ENCODE data around the gene GPD2. TPM values are rescaled to one million over a fixed set of nuclear protein-coding genes. Genes with fewer than 3 reads are reported as not detected.

Gene GPD2
- total and polyA plus RNA-seq, 7 experiments from 2014 or later, result 2.9 to 17.1 (median 10.2) TPM

DNA sequence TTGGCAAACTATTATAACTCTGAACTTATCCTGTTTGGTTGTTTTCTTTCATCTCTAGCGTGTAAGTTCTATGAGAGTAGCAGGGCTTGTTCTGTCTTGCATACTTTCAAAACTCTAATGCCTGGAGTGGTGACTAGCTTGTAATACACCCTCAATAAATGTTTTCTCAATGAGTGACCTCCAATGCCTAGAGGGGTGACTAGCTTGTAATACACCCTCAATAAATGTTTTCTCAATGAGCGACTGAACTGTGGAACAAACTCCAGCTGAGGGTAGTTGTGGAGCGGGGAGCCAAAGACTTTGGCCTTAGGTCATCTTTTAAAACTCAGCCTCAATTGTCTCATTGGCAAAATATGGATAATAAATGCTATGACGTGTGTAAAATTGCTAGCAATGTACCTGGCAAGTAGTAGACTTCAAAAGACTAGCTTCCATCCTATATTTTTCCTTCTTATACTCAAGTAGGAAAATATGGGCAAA, 1.8 kb downstream of the GPD2 start:
- peaks cover 25 to 45% (median 38%) of the 10 kb centered on the region in 7 donors for H3K4me1 Mint-ChIP-seq
- peak overlapping the region in 6 of 9 donors; percentile 30 to 98 (median 64) for H3K27ac Mint-ChIP-seq
- intact Hi-C loops (cut with micrococcal nuclease), result loop anchor here (2.0 to 10.0 kb wide), 3 partner anchors 34 to 1437 kb away; partner anchors contain the start of gene ACVR1 (in 1 of the 2)
- ATAC-seq, result no peak
- H3K9me3 Mint-ChIP-seq, result no peaks in the 10 kb centered on the region
- no peak overlapping the region for H3K27ac ChIP-seq (ENCODE audit: low read depth, low read length)
- H3K27me3 Mint-ChIP-seq, result no peaks in the 10 kb centered on the region
- H3K4me1 ChIP-seq (ENCODE audit: control insufficient read depth in 2 of 2, insufficient read depth in 2 of 2, low read length in 2 of 2), result peaks cover 16 to 18% of the 10 kb centered on the region in 2 donors
- peak overlapping the region; percentile 72 for H3K4me3 ChIP-seq (ENCODE audit: low read length)
- no peaks in the 10 kb centered on the region for H3K9me3 ChIP-seq (ENCODE audit: control insufficient read depth in 2 of 3, low read length in 3 of 3)
- ChIA-PET POLR2A (interaction anchor here (0.8 to 5.8 kb wide), 6 partner anchors 8 to 103 kb away, joined by 3 to 33 read pairs (median 9); no protein-coding TSS in a partner anchor), CTCF (interaction anchor here (0.6 kb wide), 1 partner anchor 27 kb away, joined by 3 read pairs; no protein-coding TSS in a partner anchor)
- H3K27me3 ChIP-seq (ENCODE audit: control insufficient read depth in 2 of 2, insufficient read depth in 2 of 2, low read length in 2 of 2), result no peaks in the 10 kb centered on the region
- H3K36me3 ChIP-seq (ENCODE audit: control insufficient read depth in 2 of 3, insufficient read depth in 3 of 3, low read length in 3 of 3), result no peaks in the 10 kb centered on the region
- H3K4me3 Mint-ChIP-seq, result peak overlapping the region; percentile 56 to 100 (median 95)
- H3K36me3 Mint-ChIP-seq, result peaks cover 0 to 15% (median 0%) of the 10 kb centered on the region in 5 donors
- no peak for DNase-seq

DNA sequence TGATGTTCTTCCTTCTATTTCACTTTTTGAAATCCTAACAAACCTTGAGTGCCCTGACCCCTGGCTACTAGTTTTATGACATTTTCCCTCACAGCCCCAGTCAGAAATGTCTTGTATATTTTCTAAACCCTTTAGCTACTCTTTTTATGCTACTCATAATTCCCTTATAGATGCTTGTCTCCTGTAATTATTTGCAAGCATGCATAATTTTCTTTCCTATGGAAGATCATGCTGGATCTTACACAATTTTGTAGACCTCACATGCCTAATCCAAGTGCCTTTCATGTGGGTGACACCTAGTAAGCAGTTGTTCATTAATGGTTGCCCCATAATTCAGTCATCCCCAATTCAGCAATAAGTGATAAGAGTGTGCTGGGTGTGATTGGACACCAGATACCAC, 6.9 kb downstream of the GPD2 start:
- Mint-ChIP-seq H3K4me1 (peaks cover 9 to 44% (median 23%) of the 10 kb centered on the region in 7 donors), H3K27ac (no peak overlapping the region), H3K9me3 (peaks cover 0 to 4% (median 0%) of the 10 kb centered on the region in 11 donors), H3K27me3 (no peaks in the 10 kb centered on the region), H3K36me3 (peaks cover 4 to 28% (median 4%) of the 10 kb centered on the region in 5 donors), H3K4me3 (no peak overlapping the region)
- Histone ChIP-seq H3K4me1 (ENCODE audit: control insufficient read depth in 2 of 2, insufficient read depth in 2 of 2, low read length in 2 of 2) (peaks cover 4 to 6% of the 10 kb centered on the region in 2 donors), H3K36me3 (ENCODE audit: control insufficient read depth in 2 of 3, insufficient read depth in 3 of 3, low read length in 3 of 3) (no peaks in the 10 kb centered on the region), H3K27ac (ENCODE audit: low read depth, low read length) (no peak overlapping the region), H3K4me3 (ENCODE audit: low read length) (no peak overlapping the region), H3K27me3 (ENCODE audit: control insufficient read depth in 2 of 2, insufficient read depth in 2 of 2, low read length in 2 of 2) (no peaks in the 10 kb centered on the region), H3K9me3 (ENCODE audit: control insufficient read depth in 2 of 3, low read length in 3 of 3) (no peaks in the 10 kb centered on the region)
- no peak for DNase-seq
- no peak for ATAC-seq
- ChIA-PET POLR2A (no interaction called here), CTCF (interaction anchor here (0.6 kb wide), 1 partner anchor 67 kb away, joined by 3 read pairs; no protein-coding TSS in a partner anchor)
- intact Hi-C loops (cut with micrococcal nuclease), result no loop called here

DNA sequence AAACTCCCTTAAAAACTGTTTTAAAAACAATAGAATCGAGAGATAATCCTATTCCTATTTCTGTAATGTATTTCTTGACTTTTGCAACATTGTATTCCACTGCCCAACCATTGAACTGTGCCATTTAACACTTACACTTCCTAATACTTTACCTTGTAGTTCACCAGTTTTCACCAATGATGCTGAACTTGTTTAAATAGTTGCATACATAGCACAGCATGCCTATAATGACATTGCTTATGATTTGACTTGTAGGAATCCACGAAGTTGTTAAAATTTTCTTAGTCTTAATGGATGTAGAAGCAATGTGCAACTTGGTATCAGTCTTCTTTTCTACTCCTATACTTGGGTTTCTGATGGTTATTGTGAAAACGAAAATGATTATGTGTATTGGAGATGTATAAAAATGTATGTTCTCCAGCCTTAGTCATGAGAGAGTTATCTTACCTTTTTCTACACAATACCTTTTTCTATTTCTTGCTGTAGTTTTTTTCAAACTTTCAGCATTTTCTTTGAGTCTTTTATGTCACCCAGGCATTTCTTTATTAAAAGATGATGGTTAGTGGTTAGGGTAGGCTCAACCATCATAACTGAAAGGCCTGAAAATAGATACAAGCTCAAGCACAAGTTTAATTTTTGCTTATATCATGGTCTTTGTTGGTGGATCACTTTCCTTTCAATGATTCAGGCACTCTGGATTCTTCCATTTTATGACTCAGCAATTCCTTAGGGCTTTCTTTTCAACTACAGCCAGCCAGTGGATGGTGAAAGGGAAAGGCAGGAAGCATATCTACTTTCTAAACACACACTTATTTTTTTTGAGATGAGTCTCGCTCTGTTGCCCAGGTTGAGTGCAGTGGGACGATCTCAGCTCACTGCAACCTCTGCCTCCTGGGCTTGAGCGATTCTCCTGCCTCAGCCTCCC, 9.4 kb downstream of the GPD2 start:
- Histone ChIP-seq H3K36me3 (ENCODE audit: control insufficient read depth in 2 of 3, insufficient read depth in 3 of 3, low read length in 3 of 3) (no peaks in the 10 kb centered on the region), H3K27ac (ENCODE audit: low read depth, low read length) (no peak overlapping the region), H3K4me1 (ENCODE audit: control insufficient read depth in 2 of 2, insufficient read depth in 2 of 2, low read length in 2 of 2) (no peaks in the 10 kb centered on the region), H3K9me3 (ENCODE audit: control insufficient read depth in 2 of 3, low read length in 3 of 3) (no peaks in the 10 kb centered on the region), H3K4me3 (ENCODE audit: low read length) (no peak overlapping the region), H3K27me3 (ENCODE audit: control insufficient read depth in 2 of 2, insufficient read depth in 2 of 2, low read length in 2 of 2) (no peaks in the 10 kb centered on the region)
- Mint-ChIP-seq H3K4me3 (no peak overlapping the region), H3K36me3 (peaks cover 4 to 37% (median 21%) of the 10 kb centered on the region in 5 donors), H3K9me3 (peaks cover 0 to 9% (median 1%) of the 10 kb centered on the region in 11 donors), H3K27ac (no peak overlapping the region), H3K27me3 (no peaks in the 10 kb centered on the region), H3K4me1 (peaks cover 2 to 41% (median 15%) of the 10 kb centered on the region in 7 donors)
- intact Hi-C loops (cut with micrococcal nuclease), result no loop called here
- POLR2A ChIA-PET, result no interaction called here
- CTCF ChIA-PET, result no interaction called here
- DNase-seq (no peak), ATAC-seq (no peak)

DNA sequence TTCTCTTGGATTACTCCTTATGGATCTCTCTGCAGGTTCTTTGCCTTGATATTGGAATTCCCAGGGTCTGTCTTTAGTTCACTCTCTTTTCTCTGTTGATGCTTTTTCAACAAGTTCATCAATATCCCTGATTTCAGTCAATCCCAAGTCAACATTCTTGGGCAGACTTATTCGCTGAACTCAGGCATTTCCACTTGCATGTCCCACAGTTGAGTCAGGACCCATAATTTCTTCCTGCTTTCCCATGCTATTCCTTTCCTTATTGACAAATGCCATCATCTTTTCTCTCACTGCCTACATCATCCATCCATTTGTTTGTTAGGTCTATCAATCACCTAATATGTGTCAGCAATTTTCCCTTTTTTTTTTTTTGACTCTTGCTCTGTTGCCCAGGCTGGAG, 11.6 kb downstream of the GPD2 start:
- Histone ChIP-seq H3K36me3 (ENCODE audit: control insufficient read depth in 2 of 3, insufficient read depth in 3 of 3, low read length in 3 of 3) (no peaks in the 10 kb centered on the region), H3K4me3 (ENCODE audit: low read length) (no peak overlapping the region), H3K4me1 (ENCODE audit: control insufficient read depth in 2 of 2, insufficient read depth in 2 of 2, low read length in 2 of 2) (no peaks in the 10 kb centered on the region), H3K9me3 (ENCODE audit: control insufficient read depth in 2 of 3, low read length in 3 of 3) (no peaks in the 10 kb centered on the region), H3K27ac (ENCODE audit: low read depth, low read length) (no peak overlapping the region), H3K27me3 (ENCODE audit: control insufficient read depth in 2 of 2, insufficient read depth in 2 of 2, low read length in 2 of 2) (no peaks in the 10 kb centered on the region)
- Mint-ChIP-seq H3K4me3 (no peak overlapping the region), H3K27me3 (no peaks in the 10 kb centered on the region), H3K27ac (no peak overlapping the region), H3K36me3 (peaks cover 7 to 40% (median 26%) of the 10 kb centered on the region in 5 donors), H3K9me3 (peaks cover 0 to 13% (median 4%) of the 10 kb centered on the region in 11 donors), H3K4me1 (peaks cover 0 to 42% (median 16%) of the 10 kb centered on the region in 7 donors)
- DNase-seq, result no peak
- POLR2A ChIA-PET, result no interaction called here
- CTCF ChIA-PET, result no interaction called here
- ATAC-seq, result no peak
- intact Hi-C loops (cut with micrococcal nuclease), result no loop called here

DNA sequence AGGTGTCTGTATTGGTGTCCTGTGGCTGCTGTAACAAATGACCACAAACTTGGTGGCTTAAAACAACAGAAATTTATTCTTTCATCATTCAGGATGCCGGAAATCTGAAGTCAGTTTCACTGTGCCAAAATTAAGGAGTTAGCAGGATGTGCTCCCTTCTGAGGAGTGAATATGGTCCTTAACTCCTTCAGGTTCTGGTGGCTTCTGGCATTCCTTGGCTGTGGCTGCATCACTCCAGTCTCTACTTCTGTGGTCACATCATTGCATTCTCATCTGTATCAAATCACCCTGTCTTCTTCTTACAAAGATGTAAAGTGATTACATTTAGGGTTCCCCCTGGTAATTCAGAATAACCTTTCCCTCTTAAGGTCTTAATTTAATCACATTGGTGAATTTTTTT, 12.6 kb downstream of the GPD2 start:
- Histone ChIP-seq H3K4me1 (ENCODE audit: control insufficient read depth in 2 of 2, insufficient read depth in 2 of 2, low read length in 2 of 2) (no peaks in the 10 kb centered on the region), H3K36me3 (ENCODE audit: control insufficient read depth in 2 of 3, insufficient read depth in 3 of 3, low read length in 3 of 3) (no peaks in the 10 kb centered on the region), H3K27me3 (ENCODE audit: control insufficient read depth in 2 of 2, insufficient read depth in 2 of 2, low read length in 2 of 2) (no peaks in the 10 kb centered on the region), H3K27ac (ENCODE audit: low read depth, low read length) (no peak overlapping the region), H3K4me3 (ENCODE audit: low read length) (no peak overlapping the region), H3K9me3 (ENCODE audit: control insufficient read depth in 2 of 3, low read length in 3 of 3) (no peaks in the 10 kb centered on the region)
- Mint-ChIP-seq H3K27me3 (no peaks in the 10 kb centered on the region), H3K9me3 (peaks cover 0 to 16% (median 6%) of the 10 kb centered on the region in 11 donors), H3K27ac (no peak overlapping the region), H3K4me1 (peaks cover 0 to 41% (median 23%) of the 10 kb centered on the region in 7 donors), H3K4me3 (no peak overlapping the region), H3K36me3 (peaks cover 12 to 43% (median 33%) of the 10 kb centered on the region in 5 donors)
- CTCF ChIA-PET, result no interaction called here
- DNase-seq (no peak), ATAC-seq (no peak)
- intact Hi-C loops (cut with micrococcal nuclease), result no loop called here
- POLR2A ChIA-PET, result no interaction called here

DNA sequence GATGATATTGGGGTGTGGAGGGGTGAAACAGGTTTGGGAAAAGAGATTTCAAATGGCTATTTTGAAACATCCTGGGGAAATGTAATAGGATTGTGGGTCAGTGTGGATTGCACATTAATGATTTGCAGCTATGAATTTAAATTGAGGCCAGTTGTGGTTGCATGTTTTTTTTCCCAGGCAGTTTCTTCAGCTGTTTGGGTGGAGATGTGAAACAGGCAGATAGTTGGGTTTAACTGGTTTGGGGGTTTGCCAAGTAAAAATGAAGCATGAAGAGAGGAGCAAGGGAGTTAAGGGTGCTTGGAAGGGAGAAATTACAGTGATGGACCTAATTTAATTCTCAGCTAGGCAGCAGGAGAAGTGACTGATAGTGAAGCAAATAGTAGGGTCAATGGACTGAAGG, 16.8 kb downstream of the GPD2 start:
- Histone ChIP-seq H3K27ac (ENCODE audit: low read depth, low read length) (no peak overlapping the region), H3K27me3 (ENCODE audit: control insufficient read depth in 2 of 2, insufficient read depth in 2 of 2, low read length in 2 of 2) (no peaks in the 10 kb centered on the region), H3K4me1 (ENCODE audit: control insufficient read depth in 2 of 2, insufficient read depth in 2 of 2, low read length in 2 of 2) (no peaks in the 10 kb centered on the region), H3K36me3 (ENCODE audit: control insufficient read depth in 2 of 3, insufficient read depth in 3 of 3, low read length in 3 of 3) (no peaks in the 10 kb centered on the region), H3K4me3 (ENCODE audit: low read length) (no peak overlapping the region), H3K9me3 (ENCODE audit: control insufficient read depth in 2 of 3, low read length in 3 of 3) (no peaks in the 10 kb centered on the region)
- H3K4me1 Mint-ChIP-seq, result peaks cover 9 to 38% (median 26%) of the 10 kb centered on the region in 7 donors
- intact Hi-C loops (cut with micrococcal nuclease), result no loop called here
- ChIA-PET POLR2A (no interaction called here), CTCF (no interaction called here)
- H3K36me3 Mint-ChIP-seq, result peaks cover 9 to 40% (median 31%) of the 10 kb centered on the region in 5 donors
- peak overlapping the region in 1 of 10 donors; percentile 1 for H3K4me3 Mint-ChIP-seq
- no peak overlapping the region for H3K27ac Mint-ChIP-seq
- no peaks in the 10 kb centered on the region for H3K27me3 Mint-ChIP-seq
- ATAC-seq, result no peak
- H3K9me3 Mint-ChIP-seq, result peaks cover 0 to 14% (median 6%) of the 10 kb centered on the region in 11 donors
- DNase-seq, result no peak
